HG03558 (cell line): Measurements from ENCODE around the gene TRIP10.
"Not testable (repeated sequence)": the region's sequence is repeated elsewhere in the genome, so short reads cannot be mapped to it uniquely, and the experiment has no call there.

Experiments
- ATAC-seq: cut with Tn5 transposase; IDR thresholded peaks from one replicate; pipeline ENCODE4 v1.9.1; 2021; ENCODE audit warnings: moderate number of reproducible peaks; ENCODE audit not compliant: unreplicated experiment; ENCODE audit errors: extremely low read depth

TRIP10 gene

GRCh38 chr19:6762253-6762797 lies 22.8 kb downstream of the TRIP10 start:
- ATAC-seq = not testable (repeated sequence)

GRCh38 chr19:6765738-6766356 lies 26.4 kb downstream of the TRIP10 start:
- ATAC-seq = no peak

GRCh38 chr19:6766357-6767080 lies 27.0 kb downstream of the TRIP10 start:
- ATAC-seq = no peak

- ATAC-seq = no peak
Observed at GRCh38 chr19:6767081-6767356, 27.5 kb downstream of the TRIP10 start.

- ATAC-seq = no peak
Observed at GRCh38 chr19:6767357-6768235, 28.1 kb downstream of the TRIP10 start, which contains the start of gene SH2D3A. Gene SH2D3A (minus strand): TSS chr19:6767435. CDS start chr19:6763748, 3,687 bp downstream.

- ATAC-seq = no peak
Observed at GRCh38 chr19:6768236-6768785, 28.8 kb downstream of the TRIP10 start.

- ATAC-seq = no peak
Observed at GRCh38 chr19:6769006-6769619, 29.6 kb downstream of the TRIP10 start.

GRCh38 chr19:6771648-6772027 lies 32.2 kb downstream of the TRIP10 start:
- not testable (repeated sequence) for ATAC-seq

GRCh38 chr19:6772028-6772865 lies 32.8 kb downstream of the TRIP10 start, which contains the start of gene VAV1:
Gene VAV1 (plus strand): TSS chr19:6772708. CDS start chr19:6772808, 100 bp downstream.
- ATAC-seq = no peak

- no peak for ATAC-seq
Observed at GRCh38 chr19:6772866-6773322, 33.4 kb downstream of the TRIP10 start.

- ATAC-seq = no peak
Observed at GRCh38 chr19:6773323-6773931, 33.9 kb downstream of the TRIP10 start.

GRCh38 chr19:6774821-6775707 lies 35.6 kb downstream of the TRIP10 start:
- ATAC-seq = no peak

GRCh38 chr19:6776045-6776444 lies 36.6 kb downstream of the TRIP10 start:
- ATAC-seq = not testable (repeated sequence)

- ATAC-seq = no peak
Observed at GRCh38 chr19:6776999-6777398, 37.5 kb downstream of the TRIP10 start.

GRCh38 chr19:6777434-6777833 lies 38.0 kb downstream of the TRIP10 start:
- ATAC-seq = no peak

GRCh38 chr19:6778386-6778785 lies 38.9 kb downstream of the TRIP10 start:
- ATAC-seq = no peak

GRCh38 chr19:6779206-6779605 lies 39.7 kb downstream of the TRIP10 start:
- ATAC-seq = no peak

- ATAC-seq = no peak
Observed at GRCh38 chr19:6787393-6787792, 47.9 kb downstream of the TRIP10 start.
